Measurements from ENCODE around the gene GPR153.

Gene GPR153

GRCh38 chr1:6272452-6272851 is 11.6 kb upstream of the GPR153 start:
- no peak overlapping the region for H3K4ac ChIP-seq (ENCODE audit: low read depth in 1 of 2, low read length in 2 of 2)
- no peak overlapping the region for H2BK15ac ChIP-seq (ENCODE audit: low read depth, poor library complexity, severe bottlenecking)
- peak overlapping the region; percentile 8 for H4K91ac ChIP-seq (ENCODE audit: low read length)
- H3K9me3 ChIP-seq (ENCODE audit: control insufficient read depth, low read length): no peaks in the 10 kb centered on the region
- no peak overlapping the region for H2AK5ac ChIP-seq (ENCODE audit: low read length, severe bottlenecking)
- no peaks in the 10 kb centered on the region for H3K27me3 ChIP-seq (ENCODE audit: control insufficient read depth in 1 of 2, insufficient read depth in 1 of 2, low read length in 2 of 2)
- WGBS: 91% methylated on average over 9 of the region's 9 CpGs
- H2BK120ac ChIP-seq (ENCODE audit: low read depth, low read length): no peak overlapping the region
- no peak for DNase-seq
- H2BK5ac ChIP-seq (ENCODE audit: low read depth, low read length, poor library complexity, severe bottlenecking): no peak overlapping the region
- no peak overlapping the region for H3K4me3 ChIP-seq (ENCODE audit: insufficient read depth in 1 of 2, low read depth in 1 of 2, low read length in 2 of 2)
- no peak overlapping the region for H3K4me2 ChIP-seq (ENCODE audit: low read length, poor library complexity, severe bottlenecking)
- H3K18ac ChIP-seq (ENCODE audit: low read depth in 1 of 2, low read length in 2 of 2): no peak overlapping the region
- H3K4me1 ChIP-seq (ENCODE audit: control insufficient read depth, insufficient read depth, low read depth, low read length): peaks cover 80% of the 10 kb centered on the region
- H3K27ac ChIP-seq (ENCODE audit: low read length, poor library complexity, severe bottlenecking): no peak overlapping the region
- no peak overlapping the region for H2BK12ac ChIP-seq (ENCODE audit: low read length in 2 of 2)
- no peak overlapping the region for H2AFZ ChIP-seq (ENCODE audit: low read depth, low read length)
- H3K36me3 ChIP-seq (ENCODE audit: control insufficient read depth in 1 of 2, insufficient read depth in 2 of 2, low read depth in 1 of 2, low read length in 2 of 2): peaks cover 0 to 20% of the 10 kb centered on the region in 2 experiments
- no peaks in the 10 kb centered on the region for H3K79me1 ChIP-seq (replicated peaks; ENCODE audit: low read length, poor library complexity, severe bottlenecking)
- no peak overlapping the region for H3K14ac ChIP-seq (ENCODE audit: low read length in 2 of 2)
- H4K8ac ChIP-seq (ENCODE audit: low read length): no peak overlapping the region
- no peak overlapping the region for H3K23ac ChIP-seq (ENCODE audit: low read length in 2 of 2)
- H3K9ac ChIP-seq (ENCODE audit: low read length): no peak overlapping the region

- peak overlapping the region in 1 of 2 experiments; percentile 59 for H2BK12ac ChIP-seq (ENCODE audit: low read length in 2 of 2)
- 50% methylated on average over 11 of the region's 12 CpGs for WGBS
- H3K4me2 ChIP-seq (ENCODE audit: low read length, poor library complexity, severe bottlenecking): peak overlapping the region; percentile 20
- H3K36me3 ChIP-seq (ENCODE audit: control insufficient read depth in 1 of 2, insufficient read depth in 2 of 2, low read depth in 1 of 2, low read length in 2 of 2): peaks cover 0 to 15% of the 10 kb centered on the region in 2 experiments
- no peaks in the 10 kb centered on the region for H3K79me1 ChIP-seq (replicated peaks; ENCODE audit: low read length, poor library complexity, severe bottlenecking)
- peak overlapping the region in 1 of 2 experiments; percentile 5 for H3K4ac ChIP-seq (ENCODE audit: low read depth in 1 of 2, low read length in 2 of 2)
- no peak overlapping the region for H3K4me3 ChIP-seq (ENCODE audit: insufficient read depth in 1 of 2, low read depth in 1 of 2, low read length in 2 of 2)
- H3K4me1 ChIP-seq (ENCODE audit: control insufficient read depth, insufficient read depth, low read depth, low read length): peaks cover 84% of the 10 kb centered on the region
- peak overlapping the region in 1 of 2 experiments; percentile 52 for H3K18ac ChIP-seq (ENCODE audit: low read depth in 1 of 2, low read length in 2 of 2)
- no peak overlapping the region for H2BK120ac ChIP-seq (ENCODE audit: low read depth, low read length)
- H3K27me3 ChIP-seq (ENCODE audit: control insufficient read depth in 1 of 2, insufficient read depth in 1 of 2, low read length in 2 of 2): no peaks in the 10 kb centered on the region
- no peak overlapping the region for H3K27ac ChIP-seq (ENCODE audit: low read length, poor library complexity, severe bottlenecking)
- H3K14ac ChIP-seq (ENCODE audit: low read length in 2 of 2): no peak overlapping the region
- H4K8ac ChIP-seq (ENCODE audit: low read length): no peak overlapping the region
- H2AFZ ChIP-seq (ENCODE audit: low read depth, low read length): no peak overlapping the region
- no peaks in the 10 kb centered on the region for H3K9me3 ChIP-seq (ENCODE audit: control insufficient read depth, low read length)
- peak; percentile 25 for DNase-seq
- H3K23ac ChIP-seq (ENCODE audit: low read length in 2 of 2): peak overlapping the region in 1 of 2 experiments; percentile 57
- no peak overlapping the region for H4K91ac ChIP-seq (ENCODE audit: low read length)
- peak overlapping the region; percentile 77 for H2AK5ac ChIP-seq (ENCODE audit: low read length, severe bottlenecking)
- no peak overlapping the region for H2BK15ac ChIP-seq (ENCODE audit: low read depth, poor library complexity, severe bottlenecking)
- H3K9ac ChIP-seq (ENCODE audit: low read length): no peak overlapping the region
- no peak overlapping the region for H2BK5ac ChIP-seq (ENCODE audit: low read depth, low read length, poor library complexity, severe bottlenecking)
Measured at GRCh38 chr1:6271554-6271953, 10.7 kb upstream of the GPR153 start.

- Histone ChIP-seq H3K4ac (ENCODE audit: low read depth in 1 of 2, low read length in 2 of 2) (no peak overlapping the region), H2AFZ (ENCODE audit: low read depth, low read length) (no peak overlapping the region), H3K4me3 (ENCODE audit: insufficient read depth in 1 of 2, low read depth in 1 of 2, low read length in 2 of 2) (no peak overlapping the region), H3K36me3 (ENCODE audit: control insufficient read depth in 1 of 2, insufficient read depth in 2 of 2, low read depth in 1 of 2, low read length in 2 of 2) (peaks cover 0 to 15% of the 10 kb centered on the region in 2 experiments), H3K27me3 (ENCODE audit: control insufficient read depth in 1 of 2, insufficient read depth in 1 of 2, low read length in 2 of 2) (no peaks in the 10 kb centered on the region), H2BK5ac (ENCODE audit: low read depth, low read length, poor library complexity, severe bottlenecking) (no peak overlapping the region), H4K8ac (ENCODE audit: low read length) (no peak overlapping the region), H2BK12ac (ENCODE audit: low read length in 2 of 2) (no peak overlapping the region), H3K4me2 (ENCODE audit: low read length, poor library complexity, severe bottlenecking) (peak overlapping the region; percentile 8), H3K27ac (ENCODE audit: low read length, poor library complexity, severe bottlenecking) (no peak overlapping the region), H2BK15ac (ENCODE audit: low read depth, poor library complexity, severe bottlenecking) (no peak overlapping the region), H3K4me1 (ENCODE audit: control insufficient read depth, insufficient read depth, low read depth, low read length) (peaks cover 79% of the 10 kb centered on the region), H3K9ac (ENCODE audit: low read length) (no peak overlapping the region), H3K18ac (ENCODE audit: low read depth in 1 of 2, low read length in 2 of 2) (peak overlapping the region in 1 of 2 experiments; percentile 31), H3K23ac (ENCODE audit: low read length in 2 of 2) (no peak overlapping the region), H2AK5ac (ENCODE audit: low read length, severe bottlenecking) (no peak overlapping the region), H3K79me1 (replicated peaks; ENCODE audit: low read length, poor library complexity, severe bottlenecking) (no peaks in the 10 kb centered on the region), H2BK120ac (ENCODE audit: low read depth, low read length) (no peak overlapping the region), H4K91ac (ENCODE audit: low read length) (no peak overlapping the region), H3K14ac (ENCODE audit: low read length in 2 of 2) (peak overlapping the region in 1 of 2 experiments; percentile 26), H3K9me3 (ENCODE audit: control insufficient read depth, low read length) (no peaks in the 10 kb centered on the region)
- WGBS: 69% methylated on average over 4 of the region's 4 CpGs
- no peak for DNase-seq
Measured at GRCh38 chr1:6271006-6271405, 10.1 kb upstream of the GPR153 start.

- Histone ChIP-seq H3K4me3 (ENCODE audit: insufficient read depth in 1 of 2, low read depth in 1 of 2, low read length in 2 of 2) (no peak overlapping the region), H4K91ac (ENCODE audit: low read length) (peak overlapping the region; percentile 30), H3K18ac (ENCODE audit: low read depth in 1 of 2, low read length in 2 of 2) (peak overlapping the region in 1 of 2 experiments; percentile 31), H2AK5ac (ENCODE audit: low read length, severe bottlenecking) (peak overlapping the region; percentile 16), H4K8ac (ENCODE audit: low read length) (no peak overlapping the region), H3K9ac (ENCODE audit: low read length) (no peak overlapping the region), H2BK12ac (ENCODE audit: low read length in 2 of 2) (peak overlapping the region in 1 of 2 experiments; percentile 4), H3K4me1 (ENCODE audit: control insufficient read depth, insufficient read depth, low read depth, low read length) (peaks cover 75% of the 10 kb centered on the region), H2AFZ (ENCODE audit: low read depth, low read length) (no peak overlapping the region), H3K23ac (ENCODE audit: low read length in 2 of 2) (no peak overlapping the region), H3K79me1 (replicated peaks; ENCODE audit: low read length, poor library complexity, severe bottlenecking) (no peaks in the 10 kb centered on the region), H3K27ac (ENCODE audit: low read length, poor library complexity, severe bottlenecking) (no peak overlapping the region), H2BK120ac (ENCODE audit: low read depth, low read length) (no peak overlapping the region), H2BK15ac (ENCODE audit: low read depth, poor library complexity, severe bottlenecking) (no peak overlapping the region), H3K4me2 (ENCODE audit: low read length, poor library complexity, severe bottlenecking) (no peak overlapping the region), H2BK5ac (ENCODE audit: low read depth, low read length, poor library complexity, severe bottlenecking) (no peak overlapping the region), H3K9me3 (ENCODE audit: control insufficient read depth, low read length) (no peaks in the 10 kb centered on the region), H3K4ac (ENCODE audit: low read depth in 1 of 2, low read length in 2 of 2) (no peak overlapping the region), H3K36me3 (ENCODE audit: control insufficient read depth in 1 of 2, insufficient read depth in 2 of 2, low read depth in 1 of 2, low read length in 2 of 2) (peaks cover 0 to 15% of the 10 kb centered on the region in 2 experiments), H3K27me3 (ENCODE audit: control insufficient read depth in 1 of 2, insufficient read depth in 1 of 2, low read length in 2 of 2) (no peaks in the 10 kb centered on the region), H3K14ac (ENCODE audit: low read length in 2 of 2) (peak overlapping the region in 1 of 2 experiments; percentile 93)
- no peak for DNase-seq
- WGBS: 94% methylated on average over 8 of the region's 8 CpGs
Measured at GRCh38 chr1:6270401-6270800, 9.5 kb upstream of the GPR153 start.
